HG03565 (cell line): ENCODE measurements around the gene ARFGAP2.
A peak's percentile ranks its signal among the peaks of the same experiment; 100 is the strongest.
"Not testable (repeated sequence)": the region's sequence is repeated elsewhere in the genome, so short reads cannot be mapped to it uniquely, and the experiment has no call there.

Source experiments
- ATAC-seq: cut with Tn5 transposase; IDR thresholded peaks from one replicate; pipeline ENCODE4 v1.9.1; 2021; ENCODE audit warnings: mild to moderate bottlenecking, moderate library complexity; ENCODE audit not compliant: unreplicated experiment

Gene ARFGAP2

DNA sequence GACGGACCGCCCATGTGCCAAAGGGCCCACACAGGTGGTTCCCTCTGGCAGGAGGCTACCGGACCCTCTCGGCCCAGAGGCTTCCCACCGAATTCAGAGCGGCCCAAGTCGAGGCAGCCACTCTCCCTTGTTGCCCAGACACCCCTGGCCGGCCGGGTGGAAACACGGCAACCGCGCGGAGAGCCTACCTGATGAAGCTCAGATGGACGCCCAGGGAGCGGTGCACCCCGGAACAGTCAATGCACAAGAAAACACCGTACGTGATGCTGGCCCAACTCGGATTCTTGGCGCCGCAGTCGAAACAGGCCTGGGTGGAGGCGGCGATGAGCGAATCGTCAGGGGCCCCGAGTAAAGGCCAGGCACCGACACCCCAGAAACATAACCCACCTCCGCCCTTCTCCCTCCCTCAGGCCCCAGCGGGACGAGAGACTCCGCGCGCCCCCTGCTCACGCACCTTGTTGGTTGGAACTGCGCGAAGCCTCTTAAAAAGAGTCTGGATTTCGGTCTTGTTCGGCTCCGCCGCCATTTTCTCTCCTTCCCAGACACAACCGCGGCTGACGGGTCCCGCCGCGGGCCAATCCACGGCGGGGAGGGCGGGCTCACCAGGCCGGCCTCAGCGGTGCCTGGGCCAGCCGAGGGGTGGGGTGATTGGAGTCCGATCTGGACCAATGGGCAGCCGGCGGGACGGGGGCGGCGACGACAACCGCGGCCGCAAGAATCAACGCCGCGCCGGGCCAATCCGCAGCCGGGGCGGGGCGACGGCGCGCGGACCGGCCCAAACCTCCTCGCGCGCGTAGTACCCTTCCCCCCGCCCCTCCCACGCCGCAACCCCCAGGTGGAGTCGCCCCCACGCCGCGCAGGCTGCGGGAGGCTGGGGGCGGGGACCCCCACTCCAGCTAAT is at the start of gene ARFGAP2:
Gene ARFGAP2, minus strand, starts transcription at position 552 of the 901 bp plus-strand sequence. Its CDS starts 26 bp downstream, at position 526.
- ATAC-seq = peak; percentile 80

DNA sequence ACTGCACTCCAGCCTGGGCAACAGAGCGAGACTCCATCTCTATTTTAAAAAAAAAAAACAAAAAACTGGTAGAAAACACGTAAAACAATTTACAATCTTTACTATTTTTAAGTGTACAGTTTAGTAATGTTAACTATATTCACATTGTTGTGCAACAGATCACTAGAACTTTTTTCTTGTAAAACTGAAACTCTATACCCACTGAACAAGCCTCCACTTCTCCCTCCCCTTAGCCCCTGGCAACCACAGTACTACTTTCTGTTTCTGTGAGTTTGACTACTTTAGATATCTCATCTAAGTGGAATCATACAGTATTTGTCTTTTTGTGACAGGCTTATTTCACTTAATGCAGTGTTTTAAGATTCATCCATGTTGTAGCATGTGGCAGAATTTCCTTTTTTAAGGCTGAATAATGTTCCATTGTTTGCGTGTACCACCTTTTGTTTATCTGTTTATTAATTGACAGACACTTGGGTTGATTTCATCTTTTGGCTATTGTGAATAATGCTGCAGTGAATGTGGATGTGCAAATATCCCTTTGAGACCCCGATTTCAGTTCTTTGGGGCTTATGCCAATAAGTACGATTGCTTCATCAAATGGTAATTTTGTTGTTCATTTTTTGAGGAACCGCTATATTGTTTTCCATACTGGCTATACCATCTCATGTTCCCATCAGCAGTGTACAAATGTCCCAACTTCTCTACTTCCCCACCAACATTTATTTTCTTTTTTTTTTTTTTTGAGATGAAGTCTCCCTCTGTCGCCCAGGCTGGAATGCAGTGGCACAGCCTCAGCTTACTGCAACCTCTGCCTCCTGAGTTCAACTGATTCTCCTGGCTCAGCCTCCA is 49.1 kb upstream of the ARFGAP2 start:
- peak; percentile 77 for ATAC-seq

DNA sequence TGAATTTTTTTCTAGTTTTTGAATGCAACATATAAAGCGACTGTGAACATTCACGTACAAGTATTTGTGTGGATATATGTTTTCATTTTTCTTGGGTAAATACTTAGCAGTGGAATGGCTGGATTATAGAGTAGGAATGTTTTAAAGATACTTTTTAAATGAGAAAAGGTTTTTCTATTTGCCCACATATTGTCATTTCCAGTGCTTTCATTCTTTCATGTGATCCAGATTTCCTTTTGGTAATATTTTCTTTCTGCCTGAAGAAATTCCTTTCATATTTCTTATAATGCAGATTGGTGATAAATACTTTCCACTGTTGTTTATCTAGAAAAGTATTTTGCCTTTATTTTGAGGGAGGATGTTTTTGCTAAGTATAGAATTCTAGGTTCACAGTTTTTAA is 46.0 kb upstream of the ARFGAP2 start:
- ATAC-seq = no peak

DNA sequence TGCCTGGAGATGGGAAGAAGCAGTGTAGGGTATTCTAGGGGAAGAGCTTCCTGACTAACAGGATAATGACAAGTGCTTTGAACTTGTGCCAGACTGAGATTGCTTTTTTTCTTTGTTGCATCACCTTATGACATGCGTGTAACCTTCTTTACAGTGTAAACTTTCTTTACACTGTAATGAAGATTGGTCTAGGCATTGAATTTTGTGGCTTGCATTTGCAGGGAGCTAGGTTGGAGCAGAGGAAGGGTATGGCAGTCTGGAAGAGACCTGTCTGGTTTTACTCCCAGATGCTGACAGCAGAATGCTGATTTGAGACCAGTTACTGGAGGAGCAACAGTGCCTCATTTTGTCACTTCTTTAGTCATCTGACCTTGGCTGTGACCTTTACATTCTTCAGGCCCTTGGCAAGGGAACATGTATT is 43.7 kb upstream of the ARFGAP2 start:
- no peak for ATAC-seq

DNA sequence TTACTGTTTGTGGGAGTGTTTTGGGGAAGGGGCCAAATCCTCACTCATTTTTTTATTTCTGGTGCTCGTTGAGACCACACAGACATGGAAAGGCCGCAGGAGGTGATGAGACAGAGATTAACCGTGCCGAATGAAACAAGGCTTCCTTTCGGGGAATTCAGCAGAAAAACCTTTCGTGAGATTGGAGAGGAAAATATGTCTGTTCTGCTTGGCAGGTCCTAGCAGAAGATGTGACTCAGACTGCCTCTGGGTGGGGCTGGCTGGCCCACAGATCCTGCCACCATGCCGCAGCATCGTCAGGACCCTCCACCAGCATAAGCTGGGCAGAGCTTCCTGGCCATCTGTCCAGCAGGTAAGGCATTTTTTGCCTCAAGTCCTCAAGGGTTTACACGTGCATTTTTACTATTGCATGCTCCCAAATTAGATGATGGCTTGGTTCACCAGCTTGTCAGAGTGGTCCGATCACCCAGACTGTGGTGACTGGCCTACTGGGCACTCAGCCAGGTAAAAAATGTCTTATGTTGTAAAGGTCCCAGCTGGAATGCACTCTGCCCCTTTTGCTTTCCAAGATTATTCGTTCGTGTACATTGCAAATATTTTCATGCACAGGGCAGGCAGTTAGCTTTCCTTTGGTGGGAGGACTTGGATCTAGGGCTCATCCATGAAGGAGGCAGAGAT is 39.6 kb upstream of the ARFGAP2 start:
- peak; percentile 32 for ATAC-seq

DNA sequence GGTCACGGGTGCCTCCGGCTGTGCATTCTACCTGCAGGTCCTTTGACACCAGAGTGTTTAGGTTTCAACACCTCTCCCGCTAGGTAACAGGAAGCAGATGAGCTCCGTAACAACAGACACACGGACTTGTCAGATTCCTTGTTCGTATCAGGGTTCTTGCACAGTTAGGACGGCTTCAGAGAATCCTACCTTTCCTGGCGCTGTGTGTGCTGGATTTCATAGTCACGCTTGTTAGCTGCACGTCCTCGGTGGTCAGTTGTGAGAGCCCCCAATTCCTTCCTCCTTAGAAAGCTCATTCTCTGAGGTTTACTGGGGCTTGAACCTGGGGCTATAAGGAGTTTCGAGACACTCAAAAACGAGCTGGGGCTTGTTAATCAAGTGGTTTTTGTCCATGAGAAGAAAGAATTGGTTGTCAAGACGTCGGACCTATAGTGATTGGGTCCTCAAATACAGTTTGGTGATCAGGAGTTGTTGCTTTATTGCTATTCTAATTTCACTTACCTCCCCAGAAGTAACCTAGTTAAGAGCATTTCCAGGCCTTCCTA is 38.8 kb upstream of the ARFGAP2 start:
- ATAC-seq = no peak

DNA sequence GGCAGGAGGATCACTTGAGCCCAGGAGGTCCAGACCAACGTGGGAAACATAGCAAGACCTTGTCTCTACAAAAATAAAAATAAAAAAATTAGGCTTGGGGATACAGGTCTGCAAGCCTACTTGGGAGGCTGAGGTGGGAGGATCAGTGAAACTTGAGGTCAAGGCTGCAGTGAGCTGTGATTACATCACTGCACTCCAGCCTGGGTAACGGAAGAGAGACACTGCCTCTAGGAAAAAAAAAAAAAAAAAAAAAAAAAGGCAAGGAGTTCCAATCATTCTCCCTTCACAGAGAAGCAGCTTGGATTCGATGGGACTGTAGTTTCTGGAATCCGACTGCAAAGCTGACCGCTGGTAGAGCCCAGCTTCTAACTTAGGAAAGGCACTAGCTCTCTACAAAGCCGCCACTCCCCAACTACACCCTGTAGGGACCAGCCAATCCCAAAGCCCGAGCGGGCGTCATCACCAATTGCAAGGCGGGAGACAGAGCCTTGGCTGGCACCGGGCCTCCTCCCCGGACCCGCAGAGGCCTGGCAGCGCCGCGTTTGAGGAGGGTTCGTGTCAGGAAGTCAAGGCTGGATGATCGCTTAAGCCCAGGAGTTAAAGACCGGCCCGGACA is 37.4 kb upstream of the ARFGAP2 start:
- peak; percentile 40 for ATAC-seq

DNA sequence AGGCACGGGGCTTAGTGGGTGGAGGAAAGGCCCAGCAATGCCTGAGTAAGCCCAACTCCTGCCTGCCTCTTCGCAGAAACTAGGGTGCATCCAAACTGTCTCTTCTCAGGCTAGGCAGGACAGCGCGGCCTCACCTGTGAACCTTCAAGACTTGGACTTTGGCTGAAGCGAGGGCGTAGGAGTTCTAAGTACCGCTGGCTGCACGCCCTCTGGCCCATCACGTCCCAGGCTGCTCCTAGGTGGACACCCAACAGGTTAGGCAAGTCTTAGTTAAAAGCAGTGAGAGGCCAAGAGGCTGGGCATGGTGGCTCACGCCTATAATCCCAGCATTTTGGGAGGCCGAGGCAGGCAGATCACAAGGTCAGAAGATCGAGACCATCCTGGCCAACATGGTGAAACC is 36.3 kb upstream of the ARFGAP2 start:
- no peak for ATAC-seq

DNA sequence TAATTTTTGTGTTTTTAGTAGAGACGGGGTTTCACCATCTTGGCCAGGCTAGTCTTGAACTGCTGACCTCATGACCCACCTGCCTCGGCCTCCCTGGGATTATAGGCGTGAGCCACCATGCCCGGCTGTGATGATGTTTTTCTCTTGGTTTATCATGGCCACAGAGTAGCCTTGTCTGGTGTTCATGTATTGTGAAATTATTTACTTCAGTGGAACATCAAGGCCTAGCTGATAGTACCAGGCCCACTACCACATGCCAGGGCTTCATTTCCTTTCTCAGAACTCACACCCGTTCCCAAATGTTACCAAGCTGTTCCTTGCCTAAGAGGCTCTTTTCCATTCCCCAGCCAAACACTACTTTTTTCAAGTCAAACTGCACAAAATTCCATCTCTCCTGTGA is 31.9 kb upstream of the ARFGAP2 start:
- ATAC-seq = no peak

DNA sequence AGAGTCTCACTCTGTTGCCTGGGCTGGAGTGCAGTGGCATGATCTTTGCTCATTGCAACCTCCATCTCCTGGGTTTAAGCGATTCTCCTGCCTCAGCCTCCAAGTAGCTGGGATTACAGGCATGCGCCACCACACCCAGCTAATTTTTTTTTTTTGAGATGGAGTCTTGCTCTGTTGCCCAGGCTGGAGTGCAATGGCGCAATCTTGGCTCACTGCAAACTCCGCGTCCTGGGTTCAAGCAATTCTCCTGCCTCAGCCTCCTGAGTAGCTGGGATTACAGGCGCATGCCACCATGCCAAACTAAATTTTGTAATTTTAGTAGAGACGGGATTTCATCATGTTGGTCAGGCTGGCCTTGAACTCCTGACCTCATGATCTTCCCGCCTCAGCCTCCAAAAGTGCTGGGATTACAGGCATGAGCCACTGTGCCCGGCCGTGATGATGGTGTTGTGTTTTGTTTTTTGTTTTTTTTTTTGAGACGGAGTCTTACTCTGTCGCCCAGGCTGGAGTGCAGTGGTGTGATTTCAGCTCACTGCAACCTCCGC is 31.4 kb upstream of the ARFGAP2 start:
- not testable (repeated sequence) for ATAC-seq

DNA sequence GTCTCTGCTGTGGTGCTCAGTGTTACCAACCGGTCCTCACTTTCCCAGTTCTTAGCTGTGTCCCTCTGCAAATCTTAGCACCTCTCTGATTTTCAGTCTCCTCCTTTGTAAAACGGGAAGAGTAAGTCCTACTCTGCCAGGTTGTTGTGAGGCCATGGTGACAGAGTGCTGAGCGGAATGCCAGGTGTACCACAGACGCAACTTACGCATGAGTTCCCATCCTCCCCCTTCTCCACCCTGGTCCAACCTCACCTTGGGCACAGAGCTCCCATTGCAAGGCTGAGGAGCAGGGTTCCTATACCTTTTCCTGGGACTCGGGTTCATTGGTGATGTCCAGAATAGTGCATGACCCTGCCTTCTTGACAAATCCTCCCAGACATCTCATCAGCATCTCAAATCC is 30.8 kb upstream of the ARFGAP2 start:
- ATAC-seq = no peak

DNA sequence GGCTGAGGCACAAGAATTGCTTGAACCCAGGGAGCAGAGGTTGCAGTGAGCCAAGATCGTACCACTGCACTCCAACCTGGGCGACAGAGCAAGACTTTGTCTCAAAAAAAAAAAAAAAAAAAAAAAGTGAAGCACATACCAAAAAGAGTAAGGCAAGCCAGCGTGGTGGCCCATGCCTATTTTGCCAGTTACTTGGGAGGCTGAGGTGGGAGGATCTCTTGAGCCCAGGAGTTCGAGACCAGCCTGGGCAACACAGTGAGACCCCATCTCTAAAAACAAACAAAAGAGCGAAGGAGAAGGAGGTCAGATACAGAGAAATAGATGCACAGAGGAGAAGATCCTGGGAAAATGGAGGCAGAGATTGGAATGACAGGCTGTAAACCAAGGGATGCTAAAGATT is 29.9 kb upstream of the ARFGAP2 start:
- not testable (repeated sequence) for ATAC-seq

DNA sequence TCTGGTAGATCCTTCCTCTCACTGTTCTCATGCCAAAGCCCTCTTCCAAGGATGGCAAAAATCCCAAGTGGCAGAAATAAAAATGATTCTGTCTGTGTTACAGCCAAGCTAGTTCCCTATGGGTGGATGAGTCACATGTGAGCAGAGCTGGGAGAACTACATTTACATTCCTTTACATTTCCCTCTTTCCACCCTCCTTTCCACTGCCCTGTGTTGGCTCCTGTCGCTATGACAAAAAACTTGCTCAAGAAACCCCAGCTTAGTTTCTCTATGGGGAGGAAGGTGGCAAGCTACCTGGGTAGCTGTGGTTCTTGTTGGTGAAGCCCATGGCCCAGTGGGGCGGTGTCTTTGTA is 27.9 kb upstream of the ARFGAP2 start:
- ATAC-seq = no peak

DNA sequence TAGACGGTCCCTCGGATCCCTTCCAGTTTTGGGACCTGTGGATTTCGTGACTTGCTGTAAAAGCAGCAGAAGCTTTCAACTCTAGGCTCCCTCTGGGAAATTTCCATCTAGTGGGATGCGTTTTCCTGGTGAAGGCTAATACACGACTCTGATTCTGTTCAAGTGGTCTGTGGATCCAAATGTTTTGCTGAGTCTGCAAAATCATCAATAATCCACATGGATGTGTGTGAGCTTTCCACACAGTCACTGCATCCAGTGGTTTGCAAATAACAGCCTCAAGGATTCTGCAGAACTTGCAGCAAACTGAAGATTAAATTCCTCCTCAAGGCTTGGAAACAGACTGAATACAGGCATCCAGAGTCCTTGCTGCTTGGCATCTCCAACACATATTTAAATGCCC is 25.9 kb upstream of the ARFGAP2 start:
- ATAC-seq = no peak

DNA sequence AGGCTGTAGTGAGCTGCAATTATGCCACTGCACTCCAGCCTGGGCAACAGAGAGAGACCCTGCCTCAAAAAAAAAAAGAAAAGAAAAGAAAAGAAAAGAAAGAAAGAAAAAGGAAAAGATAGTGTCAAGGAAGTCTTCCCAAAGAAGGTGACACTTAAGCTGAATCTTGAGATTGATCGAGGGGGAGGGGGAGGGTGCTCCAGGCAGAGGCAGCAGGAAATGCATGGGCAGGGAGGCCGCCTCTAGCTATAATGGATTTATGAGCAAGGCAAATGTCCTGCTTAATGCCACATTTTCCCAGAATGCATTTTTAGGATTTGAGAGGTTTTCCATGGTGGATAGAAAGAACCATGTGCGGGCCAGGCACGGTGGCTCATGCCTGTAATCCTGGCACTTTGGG is 24.3 kb upstream of the ARFGAP2 start:
- ATAC-seq = no peak

DNA sequence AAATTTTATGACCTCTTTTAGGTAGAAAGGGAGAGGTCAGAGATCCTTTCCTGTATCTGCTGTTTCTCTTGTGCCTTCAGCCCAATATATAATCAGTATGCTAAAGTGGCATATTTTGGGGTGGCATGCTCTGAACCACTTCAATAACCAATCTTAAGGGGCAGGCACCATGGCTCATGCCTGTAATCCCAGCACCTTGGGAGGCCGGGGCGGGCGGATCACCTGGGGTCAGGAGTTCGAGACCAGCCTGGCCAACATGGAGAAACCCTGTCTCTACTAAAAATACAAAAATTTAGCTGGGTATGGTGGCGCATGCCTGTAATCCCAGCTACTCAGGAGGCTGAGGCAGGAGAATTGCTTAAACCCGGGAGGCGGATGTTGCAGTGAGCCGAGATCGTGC is 21.5 kb upstream of the ARFGAP2 start:
- ATAC-seq = not testable (repeated sequence)

DNA sequence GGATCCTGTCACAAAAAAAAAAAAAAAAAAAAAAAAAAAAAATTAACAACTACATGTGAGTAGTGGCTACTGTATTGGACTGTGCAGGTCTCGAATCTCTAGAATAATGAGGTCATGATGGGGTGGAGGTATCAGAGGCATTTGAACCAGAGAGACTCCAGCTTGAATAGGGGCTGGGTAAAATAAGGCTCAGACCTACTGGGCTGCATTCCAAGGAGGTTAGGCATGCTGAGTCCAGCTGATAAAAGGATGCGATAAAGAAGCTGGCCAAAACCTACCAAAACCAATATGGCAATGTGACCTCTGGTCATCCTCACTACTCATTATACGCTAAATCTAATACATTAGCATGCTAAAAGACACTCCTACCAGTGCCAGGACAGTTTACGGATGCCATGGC is 15.4 kb upstream of the ARFGAP2 start:
- no peak for ATAC-seq

DNA sequence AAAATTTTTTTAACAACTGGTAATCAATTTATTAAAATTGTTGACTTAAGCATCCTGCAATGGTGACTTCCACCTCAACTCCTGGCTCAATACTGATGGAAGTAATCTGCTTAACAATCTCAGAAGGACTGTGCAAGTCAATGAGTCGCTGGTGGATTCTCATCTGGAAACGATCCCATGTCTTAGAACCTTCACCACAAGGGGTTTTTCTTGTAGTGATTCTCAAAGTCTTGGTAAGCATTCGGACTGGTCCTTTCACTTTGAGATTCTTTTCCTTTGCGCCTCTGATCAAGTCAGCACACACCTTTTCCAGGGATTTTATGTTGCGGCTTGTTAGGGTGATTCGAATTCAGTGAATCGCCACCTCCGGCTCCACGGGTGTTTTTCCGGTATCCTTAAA is 14.5 kb upstream of the ARFGAP2 start:
- not testable (repeated sequence) for ATAC-seq

DNA sequence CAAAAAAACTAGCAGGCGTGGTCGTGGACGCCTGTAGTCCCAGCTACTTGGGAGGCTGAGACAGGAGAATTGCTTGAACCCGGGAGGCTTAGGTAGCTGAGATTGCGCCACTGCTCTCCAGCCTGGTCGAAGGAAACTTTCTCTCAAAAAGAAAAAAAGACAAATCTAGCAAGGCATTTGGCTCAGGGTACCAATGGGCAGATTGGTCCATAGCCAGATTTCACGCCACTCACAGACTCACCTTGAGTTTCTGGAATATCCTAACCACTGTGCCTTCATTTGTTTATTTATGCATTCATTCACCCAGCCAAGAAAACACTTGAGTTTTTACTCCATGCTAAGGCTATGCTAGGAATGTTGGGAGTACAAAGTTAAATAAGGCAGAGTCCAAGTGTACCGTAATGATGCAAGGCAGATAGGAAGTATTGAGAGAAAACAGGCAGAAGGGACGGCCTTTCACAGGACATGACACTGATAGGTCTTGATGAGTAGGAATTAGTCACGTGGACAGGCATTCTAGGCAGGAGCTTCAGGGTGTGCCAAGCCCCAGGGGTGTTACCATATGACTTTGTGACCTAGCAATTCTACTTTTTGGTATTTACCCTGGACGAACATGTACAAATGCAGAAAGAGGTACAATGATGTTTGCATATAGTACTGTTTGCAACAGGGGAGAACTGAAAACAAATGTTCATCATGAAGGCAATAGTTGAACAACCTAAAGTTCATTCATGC is 12.6 kb upstream of the ARFGAP2 start:
- ATAC-seq = no peak

DNA sequence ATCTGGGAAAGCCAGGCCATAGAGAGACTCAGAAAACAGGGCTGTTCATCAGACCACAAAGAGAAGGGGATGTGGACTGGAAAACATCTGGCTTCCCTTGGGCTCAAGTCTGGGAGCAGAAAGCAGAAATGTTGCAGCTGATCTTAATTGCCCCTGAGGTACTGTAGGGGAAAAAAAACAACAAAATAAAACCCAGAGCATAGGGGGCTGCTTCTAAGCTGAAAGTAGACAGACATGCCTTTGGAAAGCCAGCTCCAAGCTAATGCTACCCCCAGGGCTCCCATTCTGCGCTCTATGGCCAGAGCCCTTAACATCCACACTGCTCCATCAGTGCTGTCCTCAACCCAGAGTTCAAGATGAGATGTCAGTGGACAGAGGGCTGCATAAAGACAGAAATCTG is 11.6 kb upstream of the ARFGAP2 start:
- no peak for ATAC-seq
